Putamen (tissue), 1 donor: Measurements from ENCODE around the gene BORCS5.
"Not testable (repeated sequence)": the region's sequence is repeated elsewhere in the genome, so short reads cannot be mapped to it uniquely, and the experiment has no call there.

Source experiments
- DNase-seq: peaks from one replicate; pipeline ENCODE4 v3.0.0-alpha.2; 2016; ENCODE audit warnings: low spot score

BORCS5 gene

GRCh38 chr12:12461923-12462315 is 105.0 kb downstream of the BORCS5 start:
- no peak for DNase-seq

- no peak for DNase-seq
Observed at GRCh38 chr12:12465522-12465921, 108.6 kb downstream of the BORCS5 start.

- DNase-seq = no peak
Observed at GRCh38 chr12:12466157-12466556, 109.3 kb downstream of the BORCS5 start.

- DNase-seq = no peak
Observed at GRCh38 chr12:12467264-12467663, 110.4 kb downstream of the BORCS5 start.

- peak; percentile 38 for DNase-seq
Observed at GRCh38 chr12:12467688-12468261, 110.9 kb downstream of the BORCS5 start.

GRCh38 chr12:12468575-12468974 is 111.7 kb downstream of the BORCS5 start:
- DNase-seq = no peak

- DNase-seq = no peak
Observed at GRCh38 chr12:12469386-12469785, 112.5 kb downstream of the BORCS5 start.

GRCh38 chr12:12470751-12471306 is 114.0 kb downstream of the BORCS5 start:
- DNase-seq = no peak

GRCh38 chr12:12471982-12472961 is 115.4 kb downstream of the BORCS5 start:
- DNase-seq = not testable (repeated sequence)

- no peak for DNase-seq
Observed at GRCh38 chr12:12473223-12473622, 116.3 kb downstream of the BORCS5 start.

GRCh38 chr12:12474471-12474928 is 117.6 kb downstream of the BORCS5 start:
- DNase-seq = no peak

- DNase-seq = no peak
Observed at GRCh38 chr12:12474931-12475795, 118.3 kb downstream of the BORCS5 start.

- DNase-seq = peak; percentile 89
Observed at GRCh38 chr12:12476857-12477531, 120.1 kb downstream of the BORCS5 start.

- no peak for DNase-seq
Observed at GRCh38 chr12:12477532-12477890, 120.6 kb downstream of the BORCS5 start.

- no peak for DNase-seq
Observed at GRCh38 chr12:12480074-12480473, 123.2 kb downstream of the BORCS5 start.

- DNase-seq = no peak
Observed at GRCh38 chr12:12481631-12482030, 124.8 kb downstream of the BORCS5 start.

- DNase-seq = no peak
Observed at GRCh38 chr12:12482150-12482761, 125.4 kb downstream of the BORCS5 start.

- DNase-seq = no peak
Observed at GRCh38 chr12:12482959-12483358, 126.1 kb downstream of the BORCS5 start.

- DNase-seq = no peak
Observed at GRCh38 chr12:12483438-12483837, 126.6 kb downstream of the BORCS5 start.

- no peak for DNase-seq
Observed at GRCh38 chr12:12486661-12487240, 129.9 kb downstream of the BORCS5 start.

GRCh38 chr12:12487490-12487889 is 130.6 kb downstream of the BORCS5 start:
- no peak for DNase-seq
